Trophoblast cell (in vitro differentiated cells and primary cell): ENCODE results near the gene QRFP.

Source experiments
- DNase-seq, 2 donors: peaks; one replicate each; pipeline ENCODE4 v3.0.0-alpha.2; 2016
- H2AFZ ChIP-seq: 2 replicates; pipeline ENCODE4 v1.6.1; 2013; ENCODE audit warnings: low read length, moderate library complexity, mild to moderate bottlenecking; ENCODE audit not compliant: insufficient read depth, poor library complexity
- H2AK5ac ChIP-seq: 2 replicates; pipeline ENCODE4 v1.6.1; 2013; ENCODE audit warnings: mild to moderate bottlenecking, low read length
- H2BK120ac ChIP-seq: 2 replicates; pipeline ENCODE4 v1.6.1; 2013; ENCODE audit warnings: low read length, mild to moderate bottlenecking, moderate library complexity; ENCODE audit not compliant: insufficient read depth, poor library complexity
- H2BK12ac ChIP-seq: 2 replicates; pipeline ENCODE4 v1.6.1; 2013; ENCODE audit warnings: mild to moderate bottlenecking, low read length, moderate library complexity
- H2BK5ac ChIP-seq: 2 replicates; pipeline ENCODE4 v1.6.1; 2013; ENCODE audit warnings: low read length, low read depth, moderate library complexity, mild to moderate bottlenecking; ENCODE audit not compliant: poor library complexity
- H3K14ac ChIP-seq: 2 replicates; pipeline ENCODE4 v1.6.1; 2013; ENCODE audit warnings: mild to moderate bottlenecking, low read length
- H3K18ac ChIP-seq: 2 replicates; pipeline ENCODE4 v1.6.1; 2013; ENCODE audit warnings: mild to moderate bottlenecking, low read length
- H3K23ac ChIP-seq: 2 replicates; pipeline ENCODE4 v1.6.1; 2013; ENCODE audit warnings: low read length
- H3K27ac ChIP-seq: 2 replicates; pipeline ENCODE4 v1.5.1; 2013; ENCODE audit warnings: low read depth, mild to moderate bottlenecking, inconsistent platforms, low read length, moderate library complexity
- H3K27me3 ChIP-seq: 2 replicates; pipeline ENCODE4 v1.6.1; 2013; ENCODE audit warnings: inconsistent platforms, mild to moderate bottlenecking, low read length, moderate library complexity; ENCODE audit not compliant: insufficient read depth
- H3K36me3 ChIP-seq, 2 experiments: 1 replicate in 1 of 2; 2 replicates in 1 of 2; pipeline ENCODE4 v1.6.1; 2013; ENCODE audit warnings: low read length in 2 of 2, mild to moderate bottlenecking in 2 of 2, moderate library complexity in 1 of 2; ENCODE audit not compliant: insufficient read depth in 2 of 2, control insufficient read depth in 1 of 2
- H3K4ac ChIP-seq: 2 replicates; pipeline ENCODE4 v1.6.1; 2013; ENCODE audit warnings: low read depth, mild to moderate bottlenecking, low read length, moderate library complexity
- H3K4me1 ChIP-seq, 2 experiments: 1 replicate in 1 of 2; 2 replicates in 1 of 2; pipeline ENCODE4 v1.6.1; 2013; ENCODE audit warnings: low read length in 2 of 2, mild to moderate bottlenecking in 2 of 2, moderate library complexity in 1 of 2; ENCODE audit not compliant: insufficient read depth in 2 of 2, control insufficient read depth in 1 of 2
- H3K4me2 ChIP-seq: 2 replicates; pipeline ENCODE4 v1.6.1; 2013; ENCODE audit warnings: inconsistent platforms, mild to moderate bottlenecking, low read length, moderate library complexity
- H3K4me3 ChIP-seq: 2 replicates; pipeline ENCODE4 v1.5.1; 2013; ENCODE audit warnings: mild to moderate bottlenecking, low read depth, low read length, inconsistent platforms
- H3K79me1 ChIP-seq: one replicate; pipeline ENCODE4 v1.6.1; 2013; ENCODE audit warnings: low read length
- H3K79me2 ChIP-seq: 2 replicates; pipeline ENCODE4 v1.6.1; 2013; ENCODE audit warnings: low read length, mild to moderate bottlenecking; ENCODE audit not compliant: control insufficient read depth, insufficient read depth, poor library complexity
- H3K9ac ChIP-seq: 2 replicates; pipeline ENCODE4 v1.6.1; 2013; ENCODE audit warnings: mild to moderate bottlenecking, low read length
- H3K9me3 ChIP-seq: 2 replicates; pipeline ENCODE4 v1.6.1; 2013; ENCODE audit warnings: low read depth, mild to moderate bottlenecking, control low read depth, inconsistent platforms, low read length; ENCODE audit not compliant: insufficient read depth
- H4K12ac ChIP-seq: 2 replicates; pipeline ENCODE4 v1.6.1; 2013; ENCODE audit warnings: low read depth, mild to moderate bottlenecking, low read length, moderate library complexity
- H4K8ac ChIP-seq: 2 replicates; pipeline ENCODE4 v1.6.1; 2013; ENCODE audit warnings: low read depth, mild to moderate bottlenecking, low read length, moderate library complexity
- H4K91ac ChIP-seq: one replicate; pipeline ENCODE4 v1.6.1; 2013; ENCODE audit warnings: low read depth, mild to moderate bottlenecking, low read length, moderate library complexity
- WGBS: extraction: QIAGEN DNeasy Blood & Tissue Kit; methylation state at CpG from one replicate; pipeline ENCODE4 v1.1.7; 2013; ENCODE audit warnings: missing lambda C conversion rate; ENCODE audit not compliant: insufficient read length, insufficient coverage; ENCODE audit errors: extremely low coverage; 5-methylcytosine and 5-hydroxymethylcytosine counted together

Gene QRFP

GRCh38 chr9:130843049-130843908 lies 53.3 kb downstream of the QRFP start:
- H3K79me2 ChIP-seq, result peaks cover 5% of the 10 kb centered on the region
- H2AFZ ChIP-seq, result no peak overlapping the region
- no peaks in the 10 kb centered on the region for H3K36me3 ChIP-seq
- no peaks in the 10 kb centered on the region for H3K27me3 ChIP-seq
- no peak overlapping the region for H3K9ac ChIP-seq
- H2BK5ac ChIP-seq, result no peak overlapping the region
- no peak overlapping the region for H4K8ac ChIP-seq
- WGBS, result no CpG with 5 or more reads among the region's 9 CpGs
- H3K18ac ChIP-seq, result no peak overlapping the region
- no peak overlapping the region for H3K14ac ChIP-seq
- H4K91ac ChIP-seq, result no peak overlapping the region
- peaks cover 8 to 12% of the 10 kb centered on the region in 2 experiments for H3K4me1 ChIP-seq
- no peaks in the 10 kb centered on the region for H3K9me3 ChIP-seq
- no peaks in the 10 kb centered on the region for H3K79me1 ChIP-seq
- peak overlapping the region; percentile 32 for H3K4ac ChIP-seq
- no peak overlapping the region for H2AK5ac ChIP-seq
- H3K4me3 ChIP-seq, result no peak overlapping the region
- no peak overlapping the region for H3K4me2 ChIP-seq
- H4K12ac ChIP-seq, result no peak overlapping the region
- no peak for DNase-seq
- no peak overlapping the region for H2BK12ac ChIP-seq
- H3K23ac ChIP-seq, result no peak overlapping the region
- no peak overlapping the region for H2BK120ac ChIP-seq
- H3K27ac ChIP-seq, result no peak overlapping the region
